ENCODE measurements around the gene MAS1.
"Not testable (repeated sequence)": the region's sequence is repeated elsewhere in the genome, so short reads cannot be mapped to it uniquely, and the experiment has no call there.

Gene MAS1

DNA sequence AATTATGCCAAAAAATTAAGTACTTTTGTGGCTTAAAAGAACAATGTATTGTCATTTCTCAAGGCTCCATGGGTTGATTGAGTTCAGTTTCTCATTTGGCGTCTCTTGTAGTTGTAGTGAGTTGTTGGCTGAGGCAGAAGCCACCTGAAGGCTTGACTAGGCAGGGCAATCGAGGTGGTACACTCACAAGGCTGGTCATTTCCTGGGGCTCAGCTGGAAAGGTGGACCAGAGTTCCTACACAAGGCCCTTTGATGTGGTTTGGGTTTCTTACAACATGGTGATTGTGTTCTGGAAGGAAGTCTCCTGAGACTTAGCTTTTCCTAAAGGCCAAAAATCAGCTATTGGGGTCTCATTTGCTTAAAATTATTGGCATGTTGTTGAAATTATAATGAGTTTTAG lies 22.6 kb downstream of the MAS1 start:
- Histone ChIP-seq H3K36me3 (ENCODE audit: insufficient read depth, low read length) (no peaks in the 10 kb centered on the region), H3K4me1 (ENCODE audit: insufficient read depth, low read length) (no peaks in the 10 kb centered on the region), H3K9me3 (ENCODE audit: low read length) (peaks cover 5% of the 10 kb centered on the region), H2AFZ (ENCODE audit: low read depth, low read length) (no peak overlapping the region), H3K4me3 (ENCODE audit: low read length) (no peak overlapping the region), H3K27me3 (ENCODE audit: insufficient read depth, low read length) (peaks cover 11% of the 10 kb centered on the region)

DNA sequence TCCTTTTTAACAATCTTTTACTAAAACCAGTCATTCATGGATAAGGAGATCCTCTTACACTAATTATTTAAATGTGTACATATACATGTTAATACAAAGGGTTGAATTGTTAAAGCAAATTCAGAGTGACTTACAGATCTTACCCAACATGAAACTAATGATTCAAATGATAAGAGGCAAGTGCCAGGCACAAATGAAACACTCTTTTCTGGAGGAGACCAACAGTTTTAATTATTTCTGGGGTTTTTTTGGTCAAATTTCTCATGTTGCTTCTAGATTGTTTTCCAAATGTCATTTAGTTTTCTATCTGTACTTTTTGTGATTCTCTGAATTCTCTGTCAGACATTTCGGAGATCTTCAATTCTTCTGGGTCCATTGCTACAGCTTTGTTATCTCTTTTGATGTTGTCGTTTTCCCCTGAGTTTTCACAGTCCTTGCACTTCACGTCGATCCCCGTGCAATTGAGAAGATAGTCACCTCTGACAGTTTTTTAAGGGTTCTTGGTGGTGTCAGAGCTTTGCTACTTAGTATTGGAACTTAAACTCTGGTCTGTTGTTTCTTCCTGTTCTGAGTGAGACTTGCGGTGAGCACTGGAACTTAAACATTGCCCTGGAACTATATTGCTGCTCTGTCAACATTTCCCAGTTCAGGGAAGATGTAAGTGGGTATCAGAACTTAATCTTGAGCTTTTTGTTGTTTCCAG lies 23.2 kb downstream of the MAS1 start:
- no peaks in the 10 kb centered on the region for H3K4me1 ChIP-seq (ENCODE audit: insufficient read depth, low read length)
- H3K36me3 ChIP-seq (ENCODE audit: insufficient read depth, low read length) = no peaks in the 10 kb centered on the region
- H3K27me3 ChIP-seq (ENCODE audit: insufficient read depth, low read length) = peaks cover 11% of the 10 kb centered on the region

DNA sequence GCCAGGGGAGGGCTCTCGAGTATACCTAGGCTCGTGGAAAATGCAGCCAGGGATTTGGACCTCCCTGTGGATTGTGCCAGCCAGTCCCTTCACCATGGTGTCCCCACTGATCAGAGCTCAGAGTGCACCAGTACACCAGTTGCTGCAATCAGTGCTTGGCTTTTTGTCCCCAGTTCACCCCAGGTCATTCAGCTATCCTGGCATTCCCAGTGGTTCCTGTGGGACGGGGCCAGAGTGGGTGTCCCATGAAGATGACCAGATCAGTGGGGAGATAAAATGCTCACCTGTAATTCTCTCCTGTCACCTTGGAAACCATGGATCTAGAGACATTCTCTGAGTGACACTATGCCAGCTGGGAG lies 23.8 kb downstream of the MAS1 start:
- no peak overlapping the region for H2AFZ ChIP-seq (ENCODE audit: low read depth, low read length)
- H3K4me1 ChIP-seq (ENCODE audit: insufficient read depth, low read length) = no peaks in the 10 kb centered on the region
- peaks cover 11% of the 10 kb centered on the region for H3K27me3 ChIP-seq (ENCODE audit: insufficient read depth, low read length)
- H3K4me3 ChIP-seq (ENCODE audit: low read length) = no peak overlapping the region
- H3K36me3 ChIP-seq (ENCODE audit: insufficient read depth, low read length) = no peaks in the 10 kb centered on the region
- H3K9me3 ChIP-seq (ENCODE audit: low read length) = peaks cover 5% of the 10 kb centered on the region

More for the DNA sequence above, 23.2 kb downstream of the MAS1 start:
- Histone ChIP-seq H2AFZ (ENCODE audit: low read depth, low read length) (no peak overlapping the region), H3K9me3 (ENCODE audit: low read length) (peaks cover 5% of the 10 kb centered on the region), H3K4me3 (ENCODE audit: low read length) (no peak overlapping the region)

DNA sequence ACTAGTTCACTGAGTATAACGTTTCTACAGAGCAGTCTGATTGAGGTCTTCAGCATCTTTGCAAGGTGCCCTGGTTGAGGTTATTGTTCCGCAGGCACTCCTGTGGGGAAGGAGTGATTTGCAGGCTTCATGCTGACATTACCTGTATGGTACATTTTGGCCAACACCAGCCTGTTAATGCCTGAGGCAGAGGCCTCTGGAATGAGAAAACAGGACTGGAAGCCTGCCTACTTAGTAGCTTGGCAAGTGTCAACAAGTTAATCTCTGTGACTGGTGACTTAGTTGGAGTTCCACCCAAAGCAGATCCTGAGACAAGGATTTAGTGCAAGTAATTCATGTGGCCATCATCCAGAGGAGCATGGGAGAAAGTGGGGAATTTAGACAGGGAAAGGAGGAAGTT lies 24.6 kb downstream of the MAS1 start:
- Histone ChIP-seq H2AFZ (ENCODE audit: low read depth, low read length) (no peak overlapping the region), H3K9me3 (ENCODE audit: low read length) (peaks cover 2% of the 10 kb centered on the region), H3K27me3 (ENCODE audit: insufficient read depth, low read length) (peaks cover 11% of the 10 kb centered on the region), H3K36me3 (ENCODE audit: insufficient read depth, low read length) (no peaks in the 10 kb centered on the region), H3K4me3 (ENCODE audit: low read length) (no peak overlapping the region), H3K4me1 (ENCODE audit: insufficient read depth, low read length) (no peaks in the 10 kb centered on the region)

DNA sequence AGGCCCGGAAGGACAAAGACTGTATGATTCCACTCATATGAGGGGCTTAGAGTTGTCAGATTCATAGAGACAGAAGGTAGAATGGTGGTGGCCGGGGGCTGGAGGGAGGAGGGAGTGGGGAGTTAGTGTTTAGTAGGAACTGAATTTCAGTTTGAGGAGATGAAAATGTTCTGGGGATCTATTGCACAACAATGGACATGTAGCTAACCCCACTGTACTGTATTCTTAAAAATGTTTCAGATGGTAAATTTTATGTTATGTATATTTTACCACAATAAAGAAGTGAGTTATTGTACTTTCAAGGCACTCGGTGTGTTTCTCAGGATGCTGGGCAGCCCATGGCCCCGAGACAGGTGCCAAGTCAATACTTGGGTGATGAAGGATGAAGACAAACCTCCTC lies 25.4 kb downstream of the MAS1 start:
- Histone ChIP-seq H3K27me3 (ENCODE audit: insufficient read depth, low read length) (peaks cover 11% of the 10 kb centered on the region), H3K4me3 (ENCODE audit: low read length) (no peak overlapping the region), H2AFZ (ENCODE audit: low read depth, low read length) (no peak overlapping the region), H3K9me3 (ENCODE audit: low read length) (no peaks in the 10 kb centered on the region), H3K4me1 (ENCODE audit: insufficient read depth, low read length) (no peaks in the 10 kb centered on the region), H3K36me3 (ENCODE audit: insufficient read depth, low read length) (no peaks in the 10 kb centered on the region)

DNA sequence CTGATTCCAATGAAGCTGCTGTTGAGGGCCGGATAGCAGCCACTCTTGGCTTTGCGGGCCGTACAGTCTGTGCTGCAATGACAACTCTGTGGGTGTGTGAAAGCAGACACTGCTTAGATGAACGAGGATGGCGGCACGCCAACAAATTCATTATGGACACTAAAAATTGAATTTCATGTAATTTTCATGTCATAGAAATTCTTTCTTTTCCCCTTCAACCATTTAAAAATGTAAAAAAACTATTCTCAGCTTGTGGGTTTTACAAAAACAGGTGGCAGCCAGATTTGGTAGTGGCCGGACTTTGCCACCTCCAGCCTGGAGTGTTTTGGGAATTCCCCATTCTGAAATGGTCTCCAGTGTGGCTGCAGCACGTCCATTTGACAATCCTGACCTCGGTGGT lies 26.0 kb downstream of the MAS1 start:
- Histone ChIP-seq H3K9me3 (ENCODE audit: low read length) (no peaks in the 10 kb centered on the region), H3K4me1 (ENCODE audit: insufficient read depth, low read length) (no peaks in the 10 kb centered on the region), H2AFZ (ENCODE audit: low read depth, low read length) (no peak overlapping the region), H3K36me3 (ENCODE audit: insufficient read depth, low read length) (no peaks in the 10 kb centered on the region), H3K27me3 (ENCODE audit: insufficient read depth, low read length) (peaks cover 11% of the 10 kb centered on the region), H3K4me3 (ENCODE audit: low read length) (no peak overlapping the region)

DNA sequence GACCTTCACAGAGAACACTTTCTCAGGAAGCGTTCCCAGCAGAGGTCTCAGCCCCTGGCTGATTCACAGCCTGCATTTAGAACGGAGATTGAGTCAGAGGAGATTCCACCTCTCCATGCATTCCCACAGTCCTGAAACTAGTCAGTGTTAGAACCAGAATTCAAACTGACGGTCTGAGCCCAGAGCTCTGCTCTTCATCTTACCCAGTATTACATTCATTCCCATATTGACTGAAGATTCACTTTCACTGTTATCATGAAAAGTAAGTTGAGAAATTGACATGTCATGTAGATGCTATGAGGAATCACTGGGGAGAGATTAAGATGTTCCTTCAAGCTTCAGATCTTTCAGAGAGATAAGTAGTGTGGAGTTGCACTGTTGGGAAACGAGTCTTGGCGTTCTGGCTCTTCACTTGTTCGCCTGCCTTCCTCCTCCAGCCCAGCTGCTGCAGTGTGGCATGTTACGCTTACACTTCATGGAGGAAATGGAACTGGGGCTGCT lies 28.3 kb downstream of the MAS1 start:
- H3K4me3 ChIP-seq (ENCODE audit: low read length) = no peak overlapping the region
- H3K27me3 ChIP-seq (ENCODE audit: insufficient read depth, low read length) = peaks cover 11% of the 10 kb centered on the region
- no peaks in the 10 kb centered on the region for H3K36me3 ChIP-seq (ENCODE audit: insufficient read depth, low read length)
- no peak overlapping the region for H2AFZ ChIP-seq (ENCODE audit: low read depth, low read length)
- no peaks in the 10 kb centered on the region for H3K4me1 ChIP-seq (ENCODE audit: insufficient read depth, low read length)
- no peaks in the 10 kb centered on the region for H3K9me3 ChIP-seq (ENCODE audit: low read length)

DNA sequence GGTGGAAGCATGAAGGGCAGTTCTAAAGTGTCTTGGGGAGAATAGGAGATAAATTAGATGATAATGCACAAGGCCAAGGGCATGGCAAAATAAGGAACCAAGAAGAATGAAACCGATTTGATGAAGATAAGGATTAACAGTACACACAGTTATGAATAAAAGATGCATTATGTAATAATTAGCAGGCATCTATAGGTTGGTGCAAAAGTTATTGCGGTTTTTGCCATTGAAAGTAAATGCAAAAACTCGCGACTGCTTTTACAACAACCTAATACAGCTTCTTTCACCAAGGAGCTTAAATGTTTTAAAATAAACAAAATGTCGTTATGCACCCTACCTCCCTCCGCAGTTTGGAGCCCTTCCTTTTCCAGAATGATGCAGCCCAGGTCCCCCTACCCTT lies 29.0 kb downstream of the MAS1 start:
- H3K4me1 ChIP-seq (ENCODE audit: insufficient read depth, low read length) = no peaks in the 10 kb centered on the region

DNA sequence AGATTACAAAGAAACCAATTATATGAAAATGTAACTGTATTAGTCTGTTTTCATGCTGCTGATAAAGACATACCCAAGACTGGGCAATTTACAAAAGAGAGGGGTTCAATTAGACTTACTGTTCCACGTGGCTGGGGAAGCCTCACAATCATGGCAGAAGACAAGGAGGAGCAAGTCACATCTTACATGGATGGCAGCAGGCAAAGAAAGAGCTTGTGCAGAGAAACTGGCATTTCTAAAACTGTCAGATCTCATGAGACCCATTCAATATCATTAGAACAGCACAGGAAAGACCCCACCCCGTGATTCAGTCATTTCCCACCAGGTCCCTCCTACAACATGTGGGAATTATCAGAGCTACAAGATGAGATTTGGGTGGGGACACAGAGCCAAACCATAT lies 33.4 kb downstream of the MAS1 start:
- not testable (repeated sequence) for H3K4me3 ChIP-seq (ENCODE audit: low read length); H3K4me1 ChIP-seq (ENCODE audit: insufficient read depth, low read length); H2AFZ ChIP-seq (ENCODE audit: low read depth, low read length); H3K27me3 ChIP-seq (ENCODE audit: insufficient read depth, low read length); H3K9me3 ChIP-seq (ENCODE audit: low read length); H3K36me3 ChIP-seq (ENCODE audit: insufficient read depth, low read length)

More for the DNA sequence above, 29.0 kb downstream of the MAS1 start:
- Histone ChIP-seq H3K36me3 (ENCODE audit: insufficient read depth, low read length) (no peaks in the 10 kb centered on the region), H3K27me3 (ENCODE audit: insufficient read depth, low read length) (peaks cover 7% of the 10 kb centered on the region), H3K4me3 (ENCODE audit: low read length) (no peak overlapping the region), H2AFZ (ENCODE audit: low read depth, low read length) (no peak overlapping the region), H3K9me3 (ENCODE audit: low read length) (no peaks in the 10 kb centered on the region)

DNA sequence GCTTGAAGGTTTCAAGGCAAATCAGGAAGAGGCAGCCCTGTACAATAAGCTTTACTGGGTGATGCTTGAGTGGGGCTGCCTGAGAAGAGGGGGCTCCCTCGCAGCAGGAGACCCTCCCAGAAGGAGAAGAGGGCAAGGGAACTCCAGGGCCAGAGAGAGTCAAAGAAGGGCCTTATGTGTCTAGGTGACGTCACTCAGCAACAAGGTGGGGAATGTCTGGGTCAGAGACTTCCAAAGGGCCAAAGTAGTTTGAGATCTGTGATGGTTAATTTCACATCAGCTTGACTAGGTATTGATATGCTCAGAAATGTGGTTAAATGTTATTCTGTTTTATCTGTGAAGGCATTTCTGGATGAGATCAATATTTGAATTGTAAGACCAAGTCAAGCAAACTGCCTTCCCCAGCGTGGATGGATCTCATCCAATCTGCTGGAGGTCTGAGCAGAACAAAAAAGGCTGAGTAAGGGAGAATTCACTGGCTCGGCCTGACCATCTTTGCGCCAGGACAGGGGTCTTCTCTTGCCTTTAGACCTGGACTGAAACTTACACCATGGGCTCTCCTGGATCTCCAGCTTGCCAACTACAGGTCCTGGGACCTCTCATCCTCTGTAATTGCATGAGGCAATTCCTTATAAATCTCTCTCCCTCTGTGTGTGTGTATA lies 35.9 kb downstream of the MAS1 start:
- Histone ChIP-seq H3K4me3 (ENCODE audit: low read length) (no peak overlapping the region), H3K27me3 (ENCODE audit: insufficient read depth, low read length) (no peaks in the 10 kb centered on the region), H2AFZ (ENCODE audit: low read depth, low read length) (no peak overlapping the region), H3K36me3 (ENCODE audit: insufficient read depth, low read length) (no peaks in the 10 kb centered on the region), H3K9me3 (ENCODE audit: low read length) (no peaks in the 10 kb centered on the region), H3K4me1 (ENCODE audit: insufficient read depth, low read length) (no peaks in the 10 kb centered on the region)

DNA sequence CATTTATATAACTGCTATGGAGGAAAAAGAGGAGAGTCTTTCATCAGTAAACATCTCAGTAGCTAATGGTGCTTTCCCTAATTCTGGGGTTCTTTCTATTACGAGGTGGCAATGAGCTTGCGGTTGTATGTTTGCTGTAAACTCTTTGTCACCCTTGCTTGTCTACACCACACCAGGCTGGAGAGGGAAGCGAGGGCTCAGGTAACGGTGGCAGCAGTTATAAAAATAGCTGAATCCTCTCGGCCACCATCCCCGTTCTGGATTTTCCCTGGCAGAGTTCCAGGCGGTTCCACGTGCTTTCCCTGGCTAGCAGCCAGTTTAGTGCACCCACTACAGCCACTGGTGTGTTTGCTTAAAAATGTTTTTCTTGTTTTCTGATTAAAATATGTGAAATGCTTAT lies 39.0 kb downstream of the MAS1 start:
- no peak overlapping the region for H2AFZ ChIP-seq (ENCODE audit: low read depth, low read length)
- no peaks in the 10 kb centered on the region for H3K9me3 ChIP-seq (ENCODE audit: low read length)
- H3K4me1 ChIP-seq (ENCODE audit: insufficient read depth, low read length) = no peaks in the 10 kb centered on the region
- no peak overlapping the region for H3K4me3 ChIP-seq (ENCODE audit: low read length)
- no peaks in the 10 kb centered on the region for H3K36me3 ChIP-seq (ENCODE audit: insufficient read depth, low read length)
- H3K27me3 ChIP-seq (ENCODE audit: insufficient read depth, low read length) = peaks cover 3% of the 10 kb centered on the region

DNA sequence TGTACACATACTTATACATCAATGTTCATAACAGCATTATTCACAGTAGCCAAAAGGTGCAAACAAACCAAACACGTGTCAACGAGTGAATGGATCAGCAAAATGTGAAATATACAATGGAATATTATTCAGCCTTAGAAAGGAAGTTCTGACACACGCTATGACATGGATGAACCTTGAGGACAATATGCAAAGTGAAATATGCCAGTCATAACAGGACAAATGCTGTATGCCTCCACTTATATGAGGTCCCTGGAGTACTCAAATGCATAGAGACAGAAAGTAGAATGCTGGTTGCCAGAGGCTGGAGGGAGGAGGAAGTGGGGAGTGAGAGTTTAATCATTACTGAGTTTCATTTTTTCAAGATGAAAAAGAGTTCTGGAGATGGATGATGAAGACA lies 40.3 kb downstream of the MAS1 start:
- Histone ChIP-seq H3K9me3 (ENCODE audit: low read length) (no peaks in the 10 kb centered on the region), H3K4me3 (ENCODE audit: low read length) (no peak overlapping the region), H2AFZ (ENCODE audit: low read depth, low read length) (no peak overlapping the region)

DNA sequence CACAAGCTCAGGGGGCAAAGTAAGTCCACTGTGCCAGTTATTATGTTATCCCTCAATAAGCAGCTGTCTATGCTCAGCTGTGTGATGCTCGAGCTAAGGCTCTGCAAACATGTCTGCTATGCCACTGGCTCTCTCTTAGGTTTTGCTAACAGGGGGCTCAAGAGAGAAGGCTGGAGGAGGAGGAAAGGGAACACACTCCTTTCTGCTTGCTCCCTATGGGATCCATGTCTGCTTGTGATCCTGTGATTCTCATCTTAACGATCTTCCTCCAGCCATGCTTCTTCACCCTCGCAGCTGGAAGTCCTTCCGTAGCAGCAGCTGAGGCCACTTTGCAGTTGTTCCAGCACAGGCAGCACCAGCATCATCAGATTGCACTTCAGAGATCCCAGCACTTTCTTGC lies 41.1 kb downstream of the MAS1 start:
- Histone ChIP-seq H3K4me1 (ENCODE audit: insufficient read depth, low read length) (no peaks in the 10 kb centered on the region), H3K27me3 (ENCODE audit: insufficient read depth, low read length) (peaks cover 3% of the 10 kb centered on the region), H3K4me3 (ENCODE audit: low read length) (no peak overlapping the region), H2AFZ (ENCODE audit: low read depth, low read length) (no peak overlapping the region), H3K9me3 (ENCODE audit: low read length) (no peaks in the 10 kb centered on the region), H3K36me3 (ENCODE audit: insufficient read depth, low read length) (no peaks in the 10 kb centered on the region)

More for the DNA sequence above, 40.3 kb downstream of the MAS1 start:
- Histone ChIP-seq H3K36me3 (ENCODE audit: insufficient read depth, low read length) (no peaks in the 10 kb centered on the region), H3K4me1 (ENCODE audit: insufficient read depth, low read length) (no peaks in the 10 kb centered on the region), H3K27me3 (ENCODE audit: insufficient read depth, low read length) (peaks cover 3% of the 10 kb centered on the region)

DNA sequence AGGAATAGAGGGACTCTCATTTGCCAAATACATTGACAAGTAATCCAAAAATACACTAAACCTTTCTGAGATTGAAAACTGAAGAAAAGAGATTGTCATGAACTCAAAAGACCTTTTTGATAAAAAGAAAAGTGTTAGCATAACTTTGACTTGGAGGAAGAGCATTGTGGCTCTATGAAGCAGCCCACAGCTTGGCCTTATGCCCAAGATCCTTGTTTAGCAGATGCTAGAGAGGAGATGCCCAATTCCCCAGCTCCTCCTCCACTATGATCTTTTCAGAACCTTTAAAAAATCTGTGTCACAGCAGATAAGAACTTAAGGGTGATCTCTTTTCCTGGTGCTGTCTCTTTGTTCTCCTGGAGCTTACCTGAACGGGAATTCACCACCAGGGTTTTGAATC lies 42.3 kb downstream of the MAS1 start:
- H3K9me3 ChIP-seq (ENCODE audit: low read length) = no peaks in the 10 kb centered on the region
- no peaks in the 10 kb centered on the region for H3K36me3 ChIP-seq (ENCODE audit: insufficient read depth, low read length)
- H3K27me3 ChIP-seq (ENCODE audit: insufficient read depth, low read length) = peaks cover 3% of the 10 kb centered on the region
- no peak overlapping the region for H3K4me3 ChIP-seq (ENCODE audit: low read length)
- no peak overlapping the region for H2AFZ ChIP-seq (ENCODE audit: low read depth, low read length)
- no peaks in the 10 kb centered on the region for H3K4me1 ChIP-seq (ENCODE audit: insufficient read depth, low read length)

Measured in neuron (in vitro differentiated cells).